ENCODE data around the gene SRBD1. TPM values are rescaled to one million over a fixed set of nuclear protein-coding genes. Genes with fewer than 3 reads are reported as not detected.

The SRBD1 gene
- total and polyA plus RNA-seq, 2 donors (not counting 1 experiment from before 2014, with no cell fraction given): 9.6 to 18.7 TPM

DNA sequence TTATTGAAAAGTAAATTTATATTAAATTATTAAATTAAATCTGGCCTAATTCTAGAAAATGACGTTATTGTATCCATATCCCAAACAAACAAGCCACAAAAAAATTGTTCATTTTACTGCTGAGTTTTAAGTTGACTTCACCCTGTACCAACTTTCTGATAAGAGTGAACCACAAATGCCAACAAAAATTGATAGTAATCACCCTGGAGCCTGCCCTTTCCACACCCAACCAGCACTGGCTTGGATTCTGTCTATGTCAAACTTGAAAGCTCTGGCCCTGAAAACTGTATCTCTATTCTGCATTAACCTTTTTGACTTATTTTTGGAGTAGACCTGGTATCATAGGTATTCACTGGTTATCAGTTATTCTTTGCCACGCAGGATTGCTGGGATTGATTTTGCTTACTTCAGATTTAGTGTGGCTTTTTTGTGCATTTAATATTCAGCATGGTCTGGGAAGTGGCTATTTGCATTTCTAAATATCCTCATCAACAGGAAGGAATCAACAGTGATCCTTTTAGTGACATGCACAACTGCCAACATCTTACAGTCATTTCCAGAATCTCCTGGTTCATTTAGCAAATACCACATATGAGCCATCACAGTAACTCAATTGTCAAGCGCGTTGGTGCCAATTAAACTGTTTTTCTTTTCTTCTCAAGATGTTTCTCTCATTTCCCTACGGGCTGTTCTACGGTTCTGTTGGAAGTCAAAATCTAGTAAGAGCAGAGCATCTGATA, 11.4 kb upstream of the SRBD1 start:
- Histone ChIP-seq H2AFZ (ENCODE audit: low read length) (no peak overlapping the region), H3K27ac (ENCODE audit: insufficient read depth, low read length) (no peak overlapping the region)
- TF ChIP-seq, protein P1, sequence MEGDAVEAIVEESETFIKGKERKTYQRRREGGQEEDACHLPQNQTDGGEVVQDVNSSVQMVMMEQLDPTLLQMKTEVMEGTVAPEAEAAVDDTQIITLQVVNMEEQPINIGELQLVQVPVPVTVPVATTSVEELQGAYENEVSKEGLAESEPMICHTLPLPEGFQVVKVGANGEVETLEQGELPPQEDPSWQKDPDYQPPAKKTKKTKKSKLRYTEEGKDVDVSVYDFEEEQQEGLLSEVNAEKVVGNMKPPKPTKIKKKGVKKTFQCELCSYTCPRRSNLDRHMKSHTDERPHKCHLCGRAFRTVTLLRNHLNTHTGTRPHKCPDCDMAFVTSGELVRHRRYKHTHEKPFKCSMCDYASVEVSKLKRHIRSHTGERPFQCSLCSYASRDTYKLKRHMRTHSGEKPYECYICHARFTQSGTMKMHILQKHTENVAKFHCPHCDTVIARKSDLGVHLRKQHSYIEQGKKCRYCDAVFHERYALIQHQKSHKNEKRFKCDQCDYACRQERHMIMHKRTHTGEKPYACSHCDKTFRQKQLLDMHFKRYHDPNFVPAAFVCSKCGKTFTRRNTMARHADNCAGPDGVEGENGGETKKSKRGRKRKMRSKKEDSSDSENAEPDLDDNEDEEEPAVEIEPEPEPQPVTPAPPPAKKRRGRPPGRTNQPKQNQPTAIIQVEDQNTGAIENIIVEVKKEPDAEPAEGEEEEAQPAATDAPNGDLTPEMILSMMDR (conservative IDR thresholded peaks at IDR 0.05 in 1 of 2, IDR thresholded peaks at IDR 0.05 in 1 of 2; ENCODE audit: low read depth in 1 of 2, low read length in 2 of 2): no peak
- no peak for TF ChIP-seq EZH2 (IDR thresholded peaks at IDR 0.05; ENCODE audit: low read length, missing control alignments)

DNA sequence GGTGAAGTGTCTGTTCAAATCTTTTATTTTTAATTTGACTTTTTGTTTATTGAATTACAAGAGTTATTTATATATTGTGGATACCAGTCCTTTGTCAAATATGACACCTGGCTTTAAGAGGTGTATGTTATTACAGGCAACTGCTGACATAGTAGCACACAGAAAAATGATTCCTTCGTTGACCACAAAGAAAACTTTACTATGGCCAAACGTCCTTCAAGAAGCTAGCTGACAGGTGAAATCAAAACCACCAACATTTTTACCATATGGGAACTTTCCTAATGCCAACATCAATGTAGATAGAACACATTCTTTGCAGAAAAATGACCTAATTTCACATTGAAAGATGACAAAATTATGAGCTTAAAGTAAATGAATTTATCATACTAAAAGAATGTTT, 6.4 kb upstream of the SRBD1 start:
- peaks cover 5% of the 10 kb centered on the region for H3K4me1 ChIP-seq (ENCODE audit: control insufficient read depth, extremely low read depth, insufficient read depth, low read length)
- no peak overlapping the region for H3K4me2 ChIP-seq (ENCODE audit: extremely low read depth, insufficient read depth, low read length)
- no peaks in the 10 kb centered on the region for H3K79me2 ChIP-seq (ENCODE audit: control insufficient read depth, insufficient read depth, low read length)
- no peaks in the 10 kb centered on the region for H3K27me3 ChIP-seq (ENCODE audit: control insufficient read depth, insufficient read depth, low read length)
- no peaks in the 10 kb centered on the region for H3K9me3 ChIP-seq (ENCODE audit: control insufficient read depth, insufficient read depth, low read depth, low read length)
- H3K4me3 ChIP-seq (replicated peaks in 1 of 4; ENCODE audit: control extremely low read depth in 1 of 4, insufficient read depth in 1 of 4, low read depth in 3 of 4, low read length in 4 of 4): no peak overlapping the region
- TF ChIP-seq, protein P1 (conservative IDR thresholded peaks at IDR 0.05 in 1 of 2, IDR thresholded peaks at IDR 0.05 in 1 of 2; ENCODE audit: low read depth in 1 of 2, low read length in 2 of 2): no peak
- no peak for TF ChIP-seq EZH2 (IDR thresholded peaks at IDR 0.05; ENCODE audit: low read length, missing control alignments)
- no peaks in the 10 kb centered on the region for H4K20me1 ChIP-seq (ENCODE audit: control insufficient read depth, extremely low read depth, insufficient read depth, low read length)
- H3K36me3 ChIP-seq (ENCODE audit: control insufficient read depth, insufficient read depth, low read length): no peaks in the 10 kb centered on the region
- H3K27ac ChIP-seq (ENCODE audit: insufficient read depth, low read length): no peak overlapping the region
- no peak overlapping the region for H2AFZ ChIP-seq (ENCODE audit: low read length)
- H3K9ac ChIP-seq (ENCODE audit: insufficient read depth, low read length): no peak overlapping the region
- no peak for DNase-seq (ENCODE audit: low read depth in 2 of 2)

More for the DNA sequence above, 11.4 kb upstream of the SRBD1 start:
- Histone ChIP-seq H3K9me3 (ENCODE audit: control insufficient read depth, insufficient read depth, low read depth, low read length) (no peaks in the 10 kb centered on the region), H3K9ac (ENCODE audit: insufficient read depth, low read length) (no peak overlapping the region), H3K36me3 (ENCODE audit: control insufficient read depth, insufficient read depth, low read length) (no peaks in the 10 kb centered on the region), H4K20me1 (ENCODE audit: control insufficient read depth, extremely low read depth, insufficient read depth, low read length) (no peaks in the 10 kb centered on the region), H3K27me3 (ENCODE audit: control insufficient read depth, insufficient read depth, low read length) (peaks cover 5% of the 10 kb centered on the region), H3K4me1 (ENCODE audit: control insufficient read depth, extremely low read depth, insufficient read depth, low read length) (peaks cover under 1% of the 10 kb centered on the region), H3K79me2 (ENCODE audit: control insufficient read depth, insufficient read depth, low read length) (no peaks in the 10 kb centered on the region), H3K4me3 (replicated peaks in 1 of 4; ENCODE audit: control extremely low read depth in 1 of 4, insufficient read depth in 1 of 4, low read depth in 3 of 4, low read length in 4 of 4) (no peak overlapping the region), H3K4me2 (ENCODE audit: extremely low read depth, insufficient read depth, low read length) (no peak overlapping the region)
- no peak for DNase-seq (ENCODE audit: low read depth in 2 of 2)

DNA sequence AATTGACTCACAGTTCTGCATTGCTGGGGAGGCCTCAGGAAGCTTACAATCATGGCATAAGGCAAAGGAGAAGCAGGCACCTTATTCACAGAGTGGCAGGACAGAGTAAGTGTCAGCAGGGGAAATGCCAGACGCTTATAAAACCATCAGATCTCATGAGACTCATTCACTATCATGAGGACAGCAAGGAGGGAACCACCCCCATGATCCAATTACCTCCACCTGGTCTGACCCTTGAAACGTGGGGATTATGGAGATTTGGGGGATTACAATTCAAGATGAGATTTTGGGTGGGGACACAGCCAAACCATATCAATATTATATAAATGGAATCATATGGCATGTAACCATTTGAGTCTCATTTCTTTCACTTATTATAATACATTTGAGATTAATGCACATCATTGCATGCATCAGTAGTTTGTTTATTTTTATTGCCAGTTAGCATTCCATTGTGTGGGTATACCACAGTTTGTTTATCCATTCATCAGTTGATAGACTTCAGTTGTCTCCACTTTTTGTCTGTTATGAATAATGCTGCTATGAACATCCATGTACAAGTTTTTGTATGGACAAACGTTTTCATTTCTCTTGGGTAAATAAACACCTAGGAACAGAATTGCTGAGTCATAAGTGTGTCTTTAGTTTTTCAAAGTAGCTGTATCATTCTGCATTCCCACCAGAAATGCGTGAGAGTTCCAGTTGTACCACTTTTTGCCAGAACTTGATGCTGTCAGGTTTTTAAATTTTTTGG, 5.8 kb upstream of the SRBD1 start:
- Histone ChIP-seq H3K27me3 (ENCODE audit: control insufficient read depth, insufficient read depth, low read length) (no peaks in the 10 kb centered on the region), H3K9ac (ENCODE audit: insufficient read depth, low read length) (no peak overlapping the region), H3K4me3 (replicated peaks in 1 of 4; ENCODE audit: control extremely low read depth in 1 of 4, insufficient read depth in 1 of 4, low read depth in 3 of 4, low read length in 4 of 4) (no peak overlapping the region), H3K79me2 (ENCODE audit: control insufficient read depth, insufficient read depth, low read length) (no peaks in the 10 kb centered on the region), H3K27ac (ENCODE audit: insufficient read depth, low read length) (no peak overlapping the region), H3K36me3 (ENCODE audit: control insufficient read depth, insufficient read depth, low read length) (no peaks in the 10 kb centered on the region), H3K9me3 (ENCODE audit: control insufficient read depth, insufficient read depth, low read depth, low read length) (no peaks in the 10 kb centered on the region), H4K20me1 (ENCODE audit: control insufficient read depth, extremely low read depth, insufficient read depth, low read length) (no peaks in the 10 kb centered on the region), H3K4me2 (ENCODE audit: extremely low read depth, insufficient read depth, low read length) (peak overlapping the region; percentile 60), H2AFZ (ENCODE audit: low read length) (no peak overlapping the region), H3K4me1 (ENCODE audit: control insufficient read depth, extremely low read depth, insufficient read depth, low read length) (peaks cover 5% of the 10 kb centered on the region)
- TF ChIP-seq, protein P1 (conservative IDR thresholded peaks at IDR 0.05 in 1 of 2, IDR thresholded peaks at IDR 0.05 in 1 of 2; ENCODE audit: low read depth in 1 of 2, low read length in 2 of 2): no peak
- TF ChIP-seq EZH2 (IDR thresholded peaks at IDR 0.05; ENCODE audit: low read length, missing control alignments): no peak
- DNase-seq (ENCODE audit: low read depth in 2 of 2): peak; percentile 69 to 75

All from fibroblast of lung (primary cell).